Lower leg skin (tissue), 3 donors: ENCODE results near the gene FAM156A.
"Not testable (repeated sequence)": the region's sequence is repeated elsewhere in the genome, so short reads cannot be mapped to it uniquely, and the experiment has no call there.

Experiments
- CTCF ChIP-seq, 3 donors: fragments of 450-650 bp; IDR thresholded peaks; one replicate each; pipeline ENCODE4 v1.5.1; 2016; ENCODE audit warnings: antibody characterized with exemption in 3 of 3, mild to moderate bottlenecking in 3 of 3, moderate library complexity in 2 of 3
- POLR2A ChIP-seq, 2 donors: fragments of 450-650 bp; IDR thresholded peaks; one replicate each; pipeline ENCODE4 v1.6.1; 2016 to 2017; ENCODE audit warnings: antibody characterized with exemption in 2 of 2, mild to moderate bottlenecking in 1 of 2, moderate library complexity in 1 of 2

- TF ChIP-seq CTCF, POLR2A (IDR thresholded peaks at IDR 0.05): not testable (repeated sequence)
Observed at GRCh38 chrX:52941728-52942127, 16.6 kb downstream of the FAM156A start.
